Superior temporal gyrus (tissue), 1 donor: ENCODE data around the gene ATP9B.
A peak's percentile ranks its signal among the peaks of the same experiment; 100 is the strongest.
"Not testable (repeated sequence)": the region's sequence is repeated elsewhere in the genome, so short reads cannot be mapped to it uniquely, and the experiment has no call there.

ENCODE experiments used
- DNase-seq: peaks from one replicate; pipeline ENCODE4 v3.0.0-alpha.2; 2016; ENCODE audit errors: extremely low spot score

Gene ATP9B

DNA sequence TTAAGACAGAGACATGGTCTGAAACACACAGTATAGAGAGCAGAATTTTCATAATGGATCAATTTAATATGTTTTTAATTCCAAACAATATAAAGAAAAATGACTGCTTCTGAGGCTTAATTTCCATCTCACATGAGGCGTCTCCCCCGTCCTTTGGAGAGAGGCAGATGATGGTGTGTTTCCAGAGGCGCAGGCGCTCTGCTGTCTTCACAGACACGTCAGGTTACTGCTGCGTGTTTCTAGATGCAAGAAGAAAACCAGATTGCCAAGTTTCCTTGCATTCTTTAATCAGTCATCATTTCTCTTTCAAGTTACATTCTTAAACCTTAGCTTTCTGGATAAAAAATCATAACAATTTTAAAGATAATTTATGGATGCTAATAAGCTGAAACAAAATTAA is 160.2 kb downstream of the ATP9B start:
- DNase-seq: no peak

DNA sequence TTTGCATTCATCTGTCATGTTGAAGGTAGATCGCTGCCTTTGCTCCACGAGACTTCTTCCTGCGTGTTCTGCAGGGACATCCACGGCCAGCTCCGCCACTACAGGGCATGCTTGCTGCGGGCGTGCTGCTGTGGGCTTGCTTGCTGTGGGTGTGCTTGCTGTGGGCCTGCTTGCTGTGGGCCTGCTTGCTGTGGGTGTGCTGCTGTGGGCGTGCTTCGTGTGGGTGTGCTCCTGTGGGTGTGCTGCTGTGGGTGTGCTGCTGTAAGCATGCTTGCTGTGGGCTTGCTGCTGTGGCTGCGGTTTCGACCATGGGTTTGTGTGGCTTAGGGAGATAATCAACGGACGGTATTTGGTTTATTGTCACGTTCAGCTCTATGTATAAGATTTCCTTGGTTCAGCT is 165.2 kb downstream of the ATP9B start:
- no peak for DNase-seq

DNA sequence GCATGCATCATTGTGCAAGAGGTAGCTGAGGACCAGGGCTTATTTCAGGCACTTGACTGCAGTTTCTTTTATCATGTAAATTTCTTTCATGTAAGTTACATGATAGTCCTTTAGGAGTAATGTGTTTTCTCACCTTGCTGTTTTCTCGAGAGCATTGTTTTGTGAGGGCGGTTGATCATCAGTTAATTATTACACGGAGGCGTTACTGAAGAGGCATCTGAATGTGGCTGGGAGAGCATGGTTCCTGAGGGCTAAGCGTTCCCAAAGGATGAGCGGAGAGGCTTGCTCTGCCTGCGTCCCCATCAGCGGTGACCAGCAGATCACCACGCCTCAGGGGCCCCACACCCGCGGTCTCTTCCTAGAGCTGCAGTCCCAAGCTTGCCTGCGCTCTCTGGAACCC is 170.4 kb downstream of the ATP9B start:
- no peak for DNase-seq

DNA sequence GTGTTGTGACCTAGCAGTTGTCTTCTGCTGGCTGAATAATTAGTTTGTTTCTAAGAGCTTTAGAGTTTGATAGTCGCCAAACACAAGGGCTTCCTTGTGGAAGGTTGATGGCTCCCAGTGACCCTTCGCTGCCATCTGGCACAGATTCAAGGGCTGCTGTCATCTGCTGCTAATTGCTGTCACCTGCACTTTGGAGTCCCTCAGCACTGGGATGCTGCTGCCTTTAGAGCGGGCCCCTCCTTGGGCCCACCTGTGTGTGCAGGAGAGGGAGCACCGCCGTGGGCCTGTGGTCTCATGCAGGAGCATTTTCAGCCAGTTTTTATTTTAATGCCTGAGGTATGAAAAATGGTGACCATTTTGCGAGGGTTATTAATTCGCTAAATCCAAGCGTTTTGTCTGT is 172.6 kb downstream of the ATP9B start:
- DNase-seq: no peak

DNA sequence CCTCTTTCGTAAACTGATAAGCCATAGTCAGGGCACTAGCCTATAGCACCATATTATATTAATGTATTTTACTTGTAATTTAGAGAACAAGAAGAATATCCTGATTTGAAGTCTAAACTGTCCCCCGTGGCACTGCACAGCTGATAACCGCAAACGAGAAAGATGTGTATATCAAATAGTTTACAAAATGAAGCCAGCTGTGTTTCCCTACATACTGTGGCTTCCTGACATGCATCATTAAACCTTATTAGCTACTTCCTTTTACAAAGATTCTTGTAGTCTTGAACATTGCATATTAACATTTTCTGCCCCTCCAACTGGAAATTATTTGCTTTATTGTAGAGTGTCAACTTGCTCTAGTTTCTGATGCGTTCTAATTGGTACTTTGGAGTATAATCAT is 173.1 kb downstream of the ATP9B start:
- DNase-seq: no peak

DNA sequence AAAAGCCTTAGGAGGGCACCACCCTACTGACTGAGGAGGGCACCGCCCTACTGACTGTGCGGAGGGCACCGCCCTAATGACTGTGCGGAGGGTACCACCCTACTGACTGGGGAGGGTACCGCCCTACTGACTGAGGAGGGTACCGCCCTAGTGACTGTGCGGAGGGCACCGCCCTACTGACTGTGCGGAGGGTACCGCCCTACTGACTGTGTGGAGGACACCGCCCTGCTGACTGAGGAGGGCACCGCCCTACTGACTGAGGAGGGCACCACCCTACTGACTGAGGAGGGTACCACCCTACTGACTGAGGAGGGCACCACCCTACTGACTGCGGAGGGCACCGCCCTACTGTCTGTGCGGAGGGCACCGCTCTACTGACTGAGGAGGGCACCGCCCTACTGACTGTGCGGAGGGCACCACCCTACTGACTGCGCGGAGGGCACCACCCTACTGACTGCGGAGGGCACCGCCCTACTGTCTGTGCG is 176.4 kb downstream of the ATP9B start:
- DNase-seq: no peak

DNA sequence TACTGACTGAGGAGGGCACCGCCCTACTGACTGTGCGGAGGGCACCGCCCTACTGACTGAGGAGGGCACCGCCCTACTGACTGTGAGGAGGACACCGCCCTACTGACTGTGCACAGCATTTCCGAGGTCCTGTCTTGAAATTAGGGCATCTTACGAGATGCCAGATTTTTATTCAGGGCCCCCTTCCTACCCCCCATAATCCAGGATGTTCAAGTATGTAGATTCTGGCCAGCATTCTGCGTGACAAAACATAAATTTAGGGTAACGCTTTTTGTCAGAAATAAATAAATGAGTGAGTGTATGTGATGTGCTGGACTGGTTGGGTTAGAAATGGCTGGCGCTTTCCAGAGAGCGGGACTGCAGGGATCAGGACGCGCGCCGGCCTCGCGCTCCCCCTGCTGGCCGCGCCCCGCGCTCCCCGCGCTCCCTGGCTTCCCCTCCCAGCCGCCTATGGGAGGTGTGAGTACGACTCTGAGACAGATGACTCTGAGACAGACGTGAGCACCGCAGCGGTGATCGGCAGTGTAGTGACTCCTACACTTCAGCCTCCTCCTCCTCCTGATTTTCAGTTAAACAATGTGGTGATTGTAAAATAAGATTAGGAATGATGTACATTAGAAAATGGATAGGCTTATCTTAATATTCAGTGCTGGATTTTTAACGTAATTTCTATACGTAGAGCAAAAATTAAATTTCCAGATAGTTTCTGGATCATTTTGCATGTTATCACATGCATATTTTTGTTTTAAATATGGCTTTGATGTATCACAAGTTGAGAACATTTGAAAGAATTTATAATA is 177.3 kb downstream of the ATP9B start:
- peak; percentile 80 for DNase-seq

DNA sequence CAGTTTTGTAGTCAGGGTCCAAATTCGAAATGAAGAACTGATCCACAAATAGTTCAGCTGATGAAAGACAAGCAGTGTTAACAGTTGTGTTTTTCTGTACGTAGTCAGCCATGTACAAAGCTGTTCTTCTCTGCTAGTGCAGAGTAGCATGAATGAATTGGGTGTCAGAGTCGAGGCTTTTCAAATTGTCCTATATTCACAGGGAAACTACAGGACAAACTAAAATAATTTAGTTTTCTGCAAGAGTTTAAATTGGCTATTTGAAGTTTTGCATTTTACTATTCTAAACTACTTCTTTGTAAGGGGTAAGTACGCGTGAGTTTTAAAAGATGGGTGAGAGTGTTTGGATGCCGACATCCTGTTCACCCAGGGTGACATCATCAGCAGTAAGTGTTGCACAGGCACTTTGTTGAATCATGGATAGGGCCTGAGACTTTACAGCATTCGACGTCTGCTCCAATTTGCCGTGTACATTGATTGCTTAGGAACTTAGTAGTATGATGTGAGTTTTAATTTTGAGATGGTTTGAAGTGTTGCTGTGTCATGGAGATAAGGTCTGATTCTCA is 179.4 kb downstream of the ATP9B start:
- peak; percentile 59 for DNase-seq

DNA sequence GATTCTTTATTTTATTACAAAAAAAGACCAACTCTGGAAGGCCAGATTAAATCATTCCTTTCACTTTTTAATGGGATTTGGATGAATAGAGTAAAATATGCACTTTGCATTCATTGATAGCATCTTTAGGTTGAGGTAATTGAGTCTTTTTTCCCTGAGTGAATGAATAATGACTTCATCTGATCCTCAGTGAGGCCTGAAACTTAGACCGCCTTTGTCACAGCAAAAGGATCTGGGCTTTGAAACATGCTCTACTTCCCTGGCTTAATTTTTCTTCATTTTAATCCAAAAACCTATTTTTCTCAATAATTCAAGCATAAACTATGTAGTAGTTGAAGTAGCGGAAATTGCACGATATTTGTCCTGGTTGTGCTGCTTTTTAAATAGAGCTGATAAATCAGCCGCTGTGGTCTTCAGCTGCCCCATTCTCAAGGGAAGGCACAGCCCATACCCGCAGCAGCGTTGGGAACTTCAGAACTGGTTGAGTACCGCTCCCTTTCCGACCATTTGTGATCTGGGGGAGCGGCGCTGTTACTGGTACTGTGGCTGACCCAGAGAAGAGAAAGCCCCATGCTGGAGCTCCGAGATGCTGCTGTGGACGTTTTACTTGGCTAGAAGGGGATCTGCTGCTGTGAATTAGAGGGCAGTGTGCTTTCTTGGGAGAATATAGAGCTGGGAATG is 181.2 kb downstream of the ATP9B start:
- no peak for DNase-seq

DNA sequence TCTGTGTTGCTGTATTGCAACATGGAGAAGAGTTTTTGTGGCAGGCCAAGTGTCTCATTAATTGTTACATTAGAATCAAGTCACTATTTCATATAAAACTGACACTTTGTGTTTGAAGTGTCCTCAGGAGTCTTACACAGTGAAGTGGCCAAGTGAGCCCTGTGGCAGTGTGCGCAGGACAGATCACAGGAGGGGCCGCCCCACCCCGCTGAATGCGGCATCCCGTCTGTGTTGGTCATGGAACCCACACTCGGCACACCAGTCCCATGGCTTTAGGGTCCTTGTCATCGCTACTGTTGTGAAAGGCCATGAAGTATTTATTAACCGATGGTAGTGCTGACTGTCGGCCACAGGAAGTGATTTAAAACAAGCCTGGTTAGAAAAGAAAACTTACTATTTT is 181.8 kb downstream of the ATP9B start:
- no peak for DNase-seq

DNA sequence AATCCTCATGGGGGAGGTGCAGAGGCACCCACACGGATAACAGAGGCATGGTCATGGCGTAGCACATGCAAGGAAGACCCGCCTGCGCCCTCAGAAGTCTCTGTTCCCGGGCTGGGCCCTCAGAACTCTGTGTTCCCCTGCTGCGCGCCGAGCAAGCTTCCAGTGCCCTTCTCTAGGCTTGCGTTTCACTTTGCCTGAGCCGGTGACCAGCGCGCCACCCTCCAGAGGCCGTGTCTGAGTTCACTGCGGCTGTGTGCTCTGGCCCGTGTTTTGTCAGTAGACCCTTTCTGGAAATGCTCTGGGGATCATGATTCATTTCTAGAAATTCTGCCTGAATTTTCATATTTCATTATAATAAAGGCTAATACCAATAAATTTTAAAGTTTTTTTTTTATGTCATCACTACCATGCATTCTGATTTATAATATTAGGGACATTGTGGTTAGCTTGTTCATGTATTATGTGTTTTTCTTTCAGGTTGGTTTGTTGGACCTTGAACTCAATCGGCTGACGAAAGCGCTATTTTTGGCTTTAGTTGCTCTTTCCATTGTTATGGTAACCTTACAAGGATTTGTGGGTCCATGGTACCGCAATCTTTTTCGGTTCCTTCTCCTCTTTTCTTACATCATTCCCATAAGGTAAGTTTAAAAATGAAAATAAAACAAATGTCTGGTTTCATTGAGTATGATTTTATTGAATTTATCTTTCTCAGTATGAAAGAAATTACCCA is 183.9 kb downstream of the ATP9B start:
- DNase-seq: no peak

DNA sequence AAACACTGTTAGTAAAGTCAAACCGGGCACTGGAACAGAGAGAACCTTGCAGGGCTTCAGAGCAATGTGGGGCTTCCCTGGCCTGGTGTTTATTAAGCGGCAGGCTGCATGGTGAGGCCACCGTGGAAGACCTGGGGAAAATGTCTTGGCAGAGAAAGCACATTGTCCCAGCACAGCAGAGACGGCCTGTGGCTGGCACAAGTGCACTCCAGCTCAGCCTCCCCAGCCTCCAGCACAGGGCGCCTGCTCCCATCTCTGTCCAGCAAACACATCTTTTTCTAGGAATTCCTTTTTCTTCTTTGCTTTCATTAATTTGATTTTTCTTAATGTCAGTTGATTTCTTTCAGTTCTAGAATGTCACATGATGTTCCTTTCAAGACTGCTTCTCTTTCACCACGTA is 188.3 kb downstream of the ATP9B start:
- DNase-seq: peak; percentile 70

DNA sequence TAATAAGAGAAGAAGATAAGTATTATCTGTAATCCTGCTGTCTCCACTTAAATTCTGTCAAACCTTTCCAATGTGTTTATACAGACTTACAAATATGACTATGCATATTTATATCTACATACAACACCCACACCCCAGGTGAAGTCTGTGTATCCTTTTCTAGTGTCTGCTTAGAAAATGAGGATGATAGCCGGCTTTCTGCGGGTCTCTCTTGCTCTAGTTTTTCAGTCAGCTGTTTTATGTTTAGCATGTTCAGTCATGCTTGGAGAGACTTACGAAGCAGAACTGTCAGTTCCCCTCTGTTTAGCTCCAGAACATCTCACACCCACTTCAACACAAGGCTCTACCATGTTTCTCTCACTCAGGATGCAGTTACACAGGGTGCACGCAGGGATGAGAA is 189.3 kb downstream of the ATP9B start:
- peak; percentile 62 for DNase-seq

DNA sequence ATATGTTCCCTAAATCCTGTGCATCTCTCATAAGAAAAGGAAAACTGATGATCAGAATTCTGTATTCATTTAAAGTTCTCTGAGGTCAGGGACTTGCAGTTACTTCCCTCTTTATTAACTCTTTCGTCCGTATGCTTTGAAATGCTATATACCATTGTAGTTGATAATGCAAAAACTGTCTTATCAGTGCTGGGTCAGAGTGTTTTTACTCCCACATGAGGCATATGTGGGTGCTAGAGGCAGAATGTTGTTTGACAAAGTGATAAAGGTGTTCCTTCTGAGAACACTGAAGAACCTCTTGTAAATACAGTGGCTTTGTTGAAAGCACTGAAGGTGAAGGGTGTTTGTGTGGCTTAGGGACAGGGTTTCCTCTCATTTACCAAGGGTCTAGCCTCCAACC is 190.0 kb downstream of the ATP9B start:
- no peak for DNase-seq

DNA sequence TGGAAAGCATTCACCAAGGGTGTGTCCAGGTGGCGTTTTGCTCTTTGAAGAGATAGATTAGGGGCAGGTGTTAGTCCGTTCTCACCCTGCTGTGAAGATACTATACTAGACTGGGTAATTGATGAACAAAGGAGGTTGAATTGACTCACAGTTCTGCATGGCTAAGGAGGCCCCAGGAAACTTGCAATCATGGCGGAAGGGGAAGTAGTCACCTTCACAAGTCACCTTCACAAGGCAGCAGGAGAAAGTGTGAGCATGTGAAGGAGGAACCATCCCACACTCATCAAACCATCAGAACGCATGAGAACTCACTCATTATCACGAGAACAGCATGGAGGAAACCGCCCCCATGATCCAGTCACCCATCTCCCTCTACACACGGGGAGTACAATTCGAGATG is 190.8 kb downstream of the ATP9B start:
- no peak for DNase-seq

DNA sequence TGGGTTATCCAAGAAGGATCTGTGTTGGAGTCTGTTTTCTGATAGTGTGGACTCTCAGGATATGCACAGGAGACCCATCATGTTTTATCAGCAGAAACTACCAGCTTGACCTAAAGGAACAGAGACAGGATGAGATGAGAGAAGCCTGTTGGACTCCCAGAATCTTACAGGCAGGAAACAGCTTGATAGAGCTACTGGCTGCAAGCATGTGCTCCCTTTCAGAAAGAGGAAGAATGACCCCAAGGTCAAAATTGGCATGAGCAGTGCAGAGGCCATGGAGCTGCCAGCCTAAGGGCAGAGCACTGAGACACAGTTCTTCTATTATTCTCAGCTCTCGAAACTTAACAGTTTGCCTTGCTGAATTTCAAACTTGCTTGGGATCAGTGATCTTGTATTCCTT is 191.3 kb downstream of the ATP9B start:
- DNase-seq: no peak

DNA sequence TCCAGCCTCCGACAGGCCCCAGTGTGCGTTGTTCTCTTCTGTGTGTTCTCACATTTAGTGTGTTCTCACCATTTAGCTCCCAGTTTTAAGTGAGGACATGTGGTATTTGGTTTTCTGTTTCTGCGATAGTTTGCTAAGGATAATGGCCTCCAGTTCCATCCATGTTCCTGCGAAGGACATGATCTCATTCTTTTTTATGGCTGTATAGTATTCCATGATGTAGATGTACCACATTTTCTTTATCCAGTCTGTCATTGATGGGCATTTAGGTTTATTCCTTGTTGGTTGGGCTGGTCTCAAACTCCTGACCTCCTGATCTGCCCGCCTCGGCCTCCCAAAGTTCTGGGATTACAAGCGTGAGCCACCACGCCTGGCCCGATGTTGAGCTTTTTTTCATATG is 195.9 kb downstream of the ATP9B start:
- DNase-seq: not testable (repeated sequence)

DNA sequence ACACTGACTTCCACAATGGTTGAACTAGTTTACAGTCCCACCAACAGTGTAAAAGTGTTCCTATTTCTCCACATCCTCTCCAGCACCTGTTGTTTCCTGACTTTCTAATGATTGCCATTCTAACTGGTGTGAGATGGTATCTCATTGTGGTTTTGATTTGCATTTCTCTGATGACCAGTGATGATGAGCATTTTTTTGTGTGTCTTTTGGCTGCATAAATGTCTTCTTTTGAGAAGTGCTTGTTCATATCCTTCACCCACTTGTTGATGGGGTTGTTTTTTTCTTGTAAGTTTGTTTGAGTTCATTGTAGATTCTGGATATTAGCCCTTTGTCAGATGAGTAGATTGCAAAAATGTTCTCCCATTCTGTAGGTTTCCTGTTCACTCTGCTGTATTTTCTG is 202.6 kb downstream of the ATP9B start:
- DNase-seq: not testable (repeated sequence)

DNA sequence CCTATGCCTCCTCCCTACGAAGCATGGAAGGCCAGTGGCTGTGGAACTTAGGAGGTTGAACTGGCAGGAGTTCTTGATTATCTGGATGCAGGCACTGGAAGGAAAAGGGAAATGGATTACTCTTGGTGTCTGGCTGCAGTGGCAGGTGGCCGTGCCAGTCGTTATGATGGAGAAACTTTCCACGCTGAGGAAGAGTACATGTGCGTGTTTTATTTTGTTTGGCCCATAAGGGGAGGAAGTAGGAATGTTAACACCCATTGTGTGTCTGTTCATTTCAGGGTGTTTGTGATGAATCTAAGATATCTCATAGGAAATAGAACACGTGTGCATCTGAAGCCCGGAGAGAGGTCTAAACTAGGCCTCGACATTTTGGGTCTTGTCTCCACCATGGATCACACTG is 203.7 kb downstream of the ATP9B start:
- no peak for DNase-seq

DNA sequence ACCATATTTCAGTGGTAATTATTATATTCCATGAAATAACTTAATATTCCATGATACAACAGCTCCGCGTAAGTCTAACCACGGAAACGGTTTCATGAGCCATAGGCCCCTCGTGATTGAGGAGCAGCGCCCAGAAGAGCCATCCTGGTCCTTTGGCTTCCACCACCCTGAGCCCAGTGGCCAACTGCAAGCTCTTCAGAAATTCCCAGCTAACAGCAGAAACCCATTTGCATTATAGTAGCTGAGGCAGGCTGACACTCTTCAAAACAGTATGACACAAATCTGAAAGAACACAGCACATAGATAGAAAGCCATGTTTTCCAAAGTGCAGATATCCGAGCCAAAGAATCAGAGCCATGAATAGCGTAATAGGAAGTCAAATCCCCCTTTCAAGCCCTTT is 205.6 kb downstream of the ATP9B start:
- DNase-seq: no peak

DNA sequence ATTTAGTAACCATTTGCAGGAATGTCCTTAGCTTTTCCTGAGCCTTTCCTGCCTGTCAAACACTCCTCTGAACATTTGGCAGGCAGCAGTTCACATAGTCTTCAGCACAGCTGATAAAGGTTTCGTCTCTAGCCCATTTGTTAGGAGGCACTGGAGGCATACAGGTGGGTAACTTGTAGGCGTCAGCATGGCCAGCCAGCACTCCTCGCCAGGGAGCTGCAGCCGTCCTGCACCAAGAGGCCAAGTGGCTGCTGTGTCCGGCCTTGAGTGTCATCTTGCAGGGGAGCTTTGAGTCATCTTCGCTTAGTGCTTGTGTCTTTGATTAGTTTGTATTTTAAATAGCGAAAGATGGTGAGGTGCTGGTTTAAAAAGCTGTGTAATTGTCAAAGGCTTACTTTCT is 206.3 kb downstream of the ATP9B start:
- DNase-seq: no peak

DNA sequence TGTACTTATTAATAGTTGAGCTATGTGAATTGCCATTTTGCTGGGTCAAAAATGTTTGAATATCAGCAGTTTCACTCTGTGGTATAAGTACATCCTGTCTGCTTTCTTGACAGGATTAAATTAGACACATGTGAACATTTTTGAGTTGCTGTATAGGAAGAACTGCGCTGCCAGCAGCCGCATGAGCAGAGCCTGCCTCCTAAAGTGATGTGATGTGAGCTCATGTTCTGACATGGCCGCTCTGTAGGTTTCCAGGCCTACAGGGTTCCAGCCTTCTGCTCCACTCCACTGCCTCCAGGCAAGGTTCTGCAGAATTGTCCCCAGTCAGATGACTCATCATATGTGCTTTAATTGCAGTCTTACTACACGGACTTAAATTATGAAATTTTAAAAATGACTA is 206.8 kb downstream of the ATP9B start:
- no peak for DNase-seq
